Eye (tissue), 1 donor: Measurements from ENCODE around the gene NQO1.
"Not testable (repeated sequence)": the region's sequence is repeated elsewhere in the genome, so short reads cannot be mapped to it uniquely, and the experiment has no call there.

Experiments used
- DNase-seq: peaks from one replicate; pipeline ENCODE4 v3.0.0-alpha.2; 2015

NQO1 gene

GRCh38 chr16:69741951-69742904 is 15.9 kb upstream of the NQO1 start:
- DNase-seq, result peak; percentile 30

- DNase-seq, result no peak
Measured at GRCh38 chr16:69741519-69741918, 15.2 kb upstream of the NQO1 start.

GRCh38 chr16:69732101-69732500 is 5.7 kb upstream of the NQO1 start:
- DNase-seq, result no peak

- DNase-seq, result not testable (repeated sequence)
Measured at GRCh38 chr16:69731280-69731679, 4.9 kb upstream of the NQO1 start.

- DNase-seq, result not testable (repeated sequence)
Measured at GRCh38 chr16:69729030-69729429, 2.7 kb upstream of the NQO1 start.

GRCh38 chr16:69727916-69728270 is 1.5 kb upstream of the NQO1 start:
- DNase-seq, result no peak

- DNase-seq, result no peak
Measured at GRCh38 chr16:69725480-69726312, 664 bp downstream of the NQO1 start.

- DNase-seq, result no peak
Measured at GRCh38 chr16:69724981-69725479, 1.3 kb downstream of the NQO1 start.

- DNase-seq, result no peak
Measured at GRCh38 chr16:69724414-69724873, 1.9 kb downstream of the NQO1 start.

GRCh38 chr16:69721441-69721957 is 4.9 kb downstream of the NQO1 start:
- DNase-seq, result no peak

- DNase-seq, result no peak
Measured at GRCh38 chr16:69720822-69721430, 5.4 kb downstream of the NQO1 start.

- DNase-seq, result no peak
Measured at GRCh38 chr16:69718111-69718764, 8.1 kb downstream of the NQO1 start.

- DNase-seq, result no peak
Measured at GRCh38 chr16:69717066-69717465, 9.3 kb downstream of the NQO1 start.

GRCh38 chr16:69712914-69713581 is 13.3 kb downstream of the NQO1 start:
- no peak for DNase-seq

- no peak for DNase-seq
Measured at GRCh38 chr16:69712277-69712676, 14.1 kb downstream of the NQO1 start.

- DNase-seq, result peak; percentile 16
Measured at GRCh38 chr16:69711115-69711740, 15.1 kb downstream of the NQO1 start.

GRCh38 chr16:69709456-69710084 is 16.8 kb downstream of the NQO1 start:
- peak; percentile 89 for DNase-seq

GRCh38 chr16:69707920-69708683 is 18.3 kb downstream of the NQO1 start:
- DNase-seq, result no peak

- DNase-seq, result no peak
Measured at GRCh38 chr16:69706975-69707340, 19.4 kb downstream of the NQO1 start.
